DMS 273 treated with DMSO at 0.1 percent for 48 hours (cell line): ENCODE results near the gene GNB1L.

Source experiments
- DNase-seq: peaks from one replicate; lab custom pipeline; 2025; lab: John Stamatoyannopoulos, UW

GNB1L gene

DNA sequence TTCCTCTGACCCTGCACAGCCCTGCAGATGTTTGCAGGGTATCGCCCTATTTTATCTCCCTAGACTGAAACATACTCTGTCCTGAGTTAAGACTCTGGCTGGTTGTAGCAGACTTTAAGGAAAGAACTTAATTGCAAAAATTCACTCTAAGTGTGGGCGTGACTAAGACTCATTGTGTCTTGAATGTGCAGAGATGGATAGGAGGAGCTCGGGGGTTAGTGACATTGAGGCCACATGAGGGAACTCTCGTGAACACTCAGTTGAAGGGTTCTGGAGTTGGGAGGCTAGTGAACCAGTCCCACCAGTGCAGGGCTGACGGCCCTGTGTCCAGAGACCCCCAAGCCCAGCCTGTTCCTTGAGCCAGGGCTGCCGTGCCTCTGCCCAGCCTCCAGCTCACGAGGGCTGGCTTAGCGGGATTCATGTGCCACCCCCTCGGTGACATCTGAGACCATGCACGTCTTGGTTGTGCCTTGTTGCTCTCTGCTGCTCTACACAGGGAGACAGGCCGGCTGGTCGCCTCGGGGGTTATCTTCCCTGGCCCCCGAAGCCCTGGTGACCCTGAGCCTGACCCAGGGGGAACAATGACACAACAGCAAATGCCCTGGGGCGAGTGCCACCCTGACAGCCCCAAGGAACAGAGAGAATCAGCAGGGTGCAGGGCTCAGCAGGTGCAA is 105.5 kb downstream of the GNB1L start:
- no peak for DNase-seq

DNA sequence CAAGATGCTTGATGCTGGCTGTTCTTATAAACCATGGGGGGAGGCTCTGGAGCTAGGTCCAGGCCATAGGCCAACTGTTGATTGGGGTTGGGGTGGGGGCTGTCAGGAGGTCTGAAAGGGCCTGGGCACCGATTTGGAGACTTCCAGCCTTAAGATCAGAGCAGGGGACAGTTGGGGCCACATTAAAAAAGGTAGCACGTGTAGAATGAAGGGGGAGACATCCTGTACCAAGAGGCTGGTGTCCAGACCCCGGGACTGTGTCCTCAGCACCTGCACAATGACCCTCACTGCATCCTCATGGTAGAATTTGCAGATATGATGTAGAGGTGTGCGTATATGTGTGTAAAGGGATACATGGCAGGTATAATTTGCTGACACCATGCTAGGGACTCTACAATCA is 106.5 kb downstream of the GNB1L start:
- no peak for DNase-seq

DNA sequence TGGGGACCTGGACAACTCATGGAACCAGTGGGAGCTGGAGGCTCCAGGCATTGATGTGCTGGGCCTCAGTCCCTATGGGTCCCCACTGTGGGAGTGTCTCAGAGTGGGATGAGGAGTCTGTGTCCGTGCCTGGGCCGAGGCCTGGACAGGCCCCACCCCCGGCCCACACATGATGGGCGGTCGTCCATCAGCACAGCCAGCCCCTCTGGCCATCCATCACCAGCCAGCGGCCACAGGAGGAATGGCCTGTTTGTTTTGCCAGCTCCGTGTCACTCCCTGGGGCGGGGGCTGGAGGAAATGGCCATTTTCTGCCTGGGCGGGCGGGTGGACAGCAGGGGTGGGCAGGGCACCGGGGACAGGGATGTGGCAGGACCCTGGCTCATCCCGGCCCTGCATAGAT is 107.1 kb downstream of the GNB1L start:
- DNase-seq = no peak

DNA sequence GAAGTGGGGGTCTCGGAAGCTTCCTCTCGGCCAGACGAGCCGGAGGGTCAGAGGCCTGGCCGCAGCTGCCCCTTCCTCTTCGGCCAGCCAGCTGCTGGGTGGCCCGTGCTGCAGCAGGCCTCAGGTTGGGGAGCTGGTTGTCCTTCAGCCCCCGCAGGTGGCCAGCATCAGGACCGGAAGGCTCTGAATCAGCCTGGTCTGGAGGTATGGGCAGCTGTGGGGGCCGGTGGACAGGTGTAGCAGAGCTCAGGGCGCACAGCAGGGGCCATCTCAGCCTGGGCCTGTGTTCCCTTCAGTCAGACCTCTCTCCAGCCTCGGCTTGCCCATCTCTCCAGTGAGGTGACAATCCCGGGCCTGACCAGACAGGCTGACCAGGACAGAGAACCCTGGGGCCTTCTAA is 107.9 kb downstream of the GNB1L start:
- DNase-seq = no peak

DNA sequence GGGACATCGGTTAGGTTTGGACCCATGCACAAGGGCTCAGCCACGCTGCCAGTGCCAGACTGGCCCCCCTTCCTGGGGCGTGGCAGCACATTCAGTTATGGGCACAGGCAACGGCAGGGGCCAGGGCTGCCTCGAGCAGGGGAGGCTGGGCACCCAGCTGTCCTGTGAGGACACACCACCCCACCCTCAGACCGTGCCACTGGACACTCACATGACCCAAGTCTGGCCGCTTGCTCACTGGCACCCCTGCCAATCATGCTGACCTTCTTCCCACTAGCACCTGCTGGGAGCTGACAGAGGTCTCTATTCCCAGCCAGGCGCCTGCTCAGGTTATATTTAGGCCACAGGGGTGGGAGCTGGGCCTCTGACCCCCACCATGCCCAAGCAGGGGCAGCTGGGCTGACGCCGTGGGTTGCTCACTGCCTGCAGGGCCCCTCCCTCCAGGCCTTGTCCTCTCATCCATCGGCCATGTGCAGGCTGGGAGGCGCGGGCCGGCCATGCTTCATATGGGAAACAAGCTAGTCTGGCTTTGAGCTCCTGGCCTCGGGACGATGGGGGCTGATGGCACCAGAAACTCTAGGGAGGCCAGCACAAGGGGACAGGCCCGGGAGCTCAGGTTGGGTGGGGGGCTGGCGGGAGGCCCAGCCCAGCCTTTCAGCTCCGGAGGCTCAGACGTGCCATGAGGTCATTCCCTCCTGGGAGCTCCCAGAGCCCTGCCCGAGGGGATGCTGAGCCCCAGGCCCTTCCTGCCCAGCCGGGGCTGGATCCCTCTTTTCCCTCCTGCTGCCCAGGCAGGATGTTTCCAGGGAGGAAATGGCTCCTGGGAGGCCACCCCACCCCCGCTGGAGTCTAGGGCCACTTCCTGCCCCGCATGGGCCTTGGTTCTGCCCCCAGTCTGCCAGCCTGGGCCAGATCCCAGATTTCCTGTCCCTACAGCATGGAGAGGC is 109.2 kb downstream of the GNB1L start:
- DNase-seq = no peak

DNA sequence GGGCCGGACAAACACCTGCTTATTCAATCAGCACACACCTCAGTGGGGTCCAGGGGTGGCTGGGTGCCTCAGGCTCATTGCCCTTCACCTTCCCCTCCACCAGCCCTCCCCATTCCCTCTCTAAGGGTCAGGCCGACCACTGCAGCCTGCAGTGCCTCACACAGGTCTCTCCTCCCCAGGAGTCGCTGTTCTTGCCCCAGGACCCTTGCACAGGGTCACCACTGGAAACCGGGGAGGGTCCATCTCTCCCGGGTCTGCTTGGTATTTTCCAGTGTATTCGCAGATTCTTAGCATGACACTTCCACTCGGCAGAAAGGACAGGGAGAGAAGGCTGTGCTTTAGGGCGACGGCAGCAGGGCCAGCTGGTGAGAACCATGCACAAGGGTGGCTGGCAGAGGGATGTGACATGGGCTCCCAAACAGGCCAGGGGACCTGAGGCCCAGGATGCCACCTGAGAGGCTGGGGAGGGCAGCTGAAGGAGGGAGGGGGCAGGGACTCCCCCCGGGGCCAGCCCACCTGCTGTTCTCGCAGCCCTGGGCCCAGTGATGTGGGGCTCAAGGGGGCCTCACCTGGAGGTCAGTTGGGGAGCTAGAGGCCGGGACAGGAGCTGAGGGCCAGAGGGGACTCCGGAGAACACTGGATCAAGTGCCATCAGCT is 110.2 kb downstream of the GNB1L start:
- no peak for DNase-seq

DNA sequence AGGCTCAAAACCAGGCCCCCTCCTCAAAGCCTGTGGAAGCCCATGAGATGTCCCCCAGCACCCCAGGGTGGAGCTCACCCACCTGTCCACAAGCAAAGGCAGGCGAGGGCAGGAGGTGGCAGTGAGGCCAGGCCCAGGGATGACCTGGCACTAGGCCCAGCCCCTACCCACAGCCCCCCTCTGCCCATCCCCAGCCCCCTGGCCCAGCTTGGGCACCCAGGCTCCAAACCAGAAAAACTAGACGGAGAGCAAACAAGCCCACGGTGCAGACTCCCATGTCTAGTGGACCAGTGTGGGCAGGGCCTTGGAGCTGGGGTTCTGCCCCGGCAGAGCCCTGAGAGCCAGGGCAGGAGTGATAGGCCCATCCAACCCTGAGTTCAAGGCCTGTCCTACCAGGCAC is 111.0 kb downstream of the GNB1L start:
- no peak for DNase-seq

DNA sequence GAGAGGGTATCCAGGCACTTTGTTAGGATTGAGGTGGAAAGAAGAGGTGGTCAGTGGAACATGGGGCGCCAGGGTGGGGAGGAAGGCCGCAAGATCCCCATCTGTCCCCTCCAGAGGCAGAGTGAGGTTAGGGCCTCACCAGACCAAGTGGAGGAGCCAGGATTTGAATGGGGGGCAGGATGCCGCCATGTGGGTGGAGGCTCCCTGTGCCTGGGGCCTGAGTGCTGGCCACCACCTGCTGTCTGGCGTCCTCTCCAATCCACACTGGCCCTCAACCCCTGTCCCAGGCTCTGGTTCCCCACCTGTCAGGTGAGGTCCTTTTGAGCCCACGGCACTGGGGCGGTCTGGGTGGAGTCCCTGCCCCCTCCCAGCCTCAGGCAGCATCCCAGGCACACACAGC is 111.6 kb downstream of the GNB1L start:
- DNase-seq = no peak

DNA sequence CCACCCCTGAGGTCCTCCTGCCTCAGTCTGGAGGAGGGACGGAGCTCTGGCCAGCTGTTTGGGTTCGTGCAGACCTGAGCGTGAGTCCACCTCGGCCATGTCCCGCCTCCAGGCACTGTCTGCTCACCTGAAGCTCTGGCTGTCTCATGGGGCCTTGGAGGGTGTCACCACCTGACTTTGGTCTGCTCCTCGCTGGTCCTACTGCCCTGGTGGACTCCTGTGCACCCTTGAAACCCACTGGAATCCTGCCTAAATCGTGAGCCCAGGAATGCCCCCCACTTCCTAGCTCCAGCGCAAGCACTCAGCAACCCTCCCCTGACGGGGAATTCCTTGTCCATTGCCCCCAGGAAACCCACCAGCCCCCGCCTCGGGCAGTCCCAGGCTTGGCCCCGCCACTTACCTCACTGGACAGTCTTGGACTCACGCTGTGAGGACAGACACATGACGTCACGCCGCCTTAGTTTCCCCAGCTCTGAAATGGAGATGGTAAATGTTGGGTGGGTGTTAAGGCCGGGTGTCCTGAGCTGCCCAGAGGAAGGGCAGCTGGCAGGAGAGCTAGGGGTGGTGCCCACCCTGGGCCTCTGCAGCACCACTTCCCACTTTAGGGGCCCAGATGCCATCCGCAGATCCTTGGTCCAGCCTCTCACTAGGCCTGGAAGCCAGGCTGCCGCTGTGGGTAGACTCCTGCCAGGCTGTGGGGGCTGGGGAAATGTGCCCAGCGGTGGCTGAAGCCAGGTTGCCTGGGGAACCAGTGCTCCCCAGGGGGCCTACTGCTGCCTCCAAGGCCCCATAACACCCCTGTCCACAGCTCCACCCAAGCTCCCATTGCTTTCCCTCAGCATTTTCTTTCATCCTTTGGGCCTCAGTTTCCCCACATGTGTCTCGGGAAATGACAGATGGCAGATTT is 112.3 kb downstream of the GNB1L start:
- DNase-seq = no peak

DNA sequence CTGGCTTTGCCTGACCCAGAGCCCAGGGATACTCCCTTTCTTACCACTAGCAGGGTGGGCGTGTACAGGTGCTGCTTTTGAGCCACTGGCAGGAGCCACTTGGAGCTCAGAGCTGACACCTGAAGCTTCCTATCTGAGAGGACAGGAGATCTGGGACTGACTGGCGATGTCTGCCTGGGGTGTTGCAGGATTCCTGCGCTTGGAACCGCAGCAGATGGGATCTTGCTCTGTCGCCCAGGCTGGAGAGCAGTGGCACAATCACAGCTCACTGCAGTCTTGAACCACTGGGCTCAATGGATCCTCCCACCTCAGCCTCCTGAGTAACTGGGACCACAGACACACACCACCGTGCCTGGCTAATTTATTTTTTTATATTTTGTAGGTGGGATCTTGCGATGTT is 113.6 kb downstream of the GNB1L start:
- no peak for DNase-seq

DNA sequence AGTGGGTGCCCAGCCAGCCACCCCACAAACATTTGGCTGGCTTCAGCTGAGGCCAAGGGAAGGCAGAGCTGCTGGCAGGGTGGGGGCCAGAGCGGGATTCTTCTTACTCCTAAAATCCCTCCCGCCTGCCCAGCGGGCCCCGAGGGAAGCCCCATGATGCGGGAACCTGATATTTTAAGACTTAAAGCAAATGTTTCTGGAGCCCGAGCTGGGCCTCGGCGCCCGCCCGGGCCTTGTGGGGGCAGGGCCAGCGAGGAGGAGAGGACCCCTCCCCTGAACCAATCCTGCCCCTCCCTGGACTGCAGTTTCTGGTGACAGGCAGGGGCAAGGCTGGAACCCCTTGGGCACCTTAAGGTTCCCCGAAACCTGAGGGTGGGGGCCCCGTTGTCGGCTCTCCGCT is 114.1 kb downstream of the GNB1L start:
- DNase-seq = no peak

DNA sequence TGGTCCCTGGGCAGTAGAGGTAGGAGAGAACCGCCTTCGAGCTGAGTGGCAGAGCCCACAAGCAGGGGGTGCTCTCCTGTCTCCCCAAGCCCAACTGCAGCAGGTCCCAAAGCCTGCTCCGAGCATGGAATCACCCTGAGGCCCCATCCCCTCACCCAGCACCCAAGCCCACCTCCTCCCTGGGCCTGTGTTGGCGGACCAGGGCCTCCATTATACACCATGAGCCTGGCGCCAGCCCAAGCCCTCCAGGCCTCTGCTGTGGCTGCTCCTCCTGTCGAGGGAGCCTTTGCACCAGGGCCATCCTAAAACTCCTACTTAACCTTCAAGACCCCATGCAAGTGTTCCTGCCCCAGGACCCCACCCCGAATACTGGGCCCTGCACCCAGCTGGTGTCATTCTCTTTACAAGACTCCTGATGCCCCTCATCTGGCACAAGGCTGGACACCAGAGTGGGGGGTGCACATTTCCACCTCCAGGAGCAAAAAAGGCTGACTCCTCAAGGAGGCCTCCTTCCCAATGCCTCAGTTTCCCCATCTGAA is 114.7 kb downstream of the GNB1L start:
- no peak for DNase-seq

DNA sequence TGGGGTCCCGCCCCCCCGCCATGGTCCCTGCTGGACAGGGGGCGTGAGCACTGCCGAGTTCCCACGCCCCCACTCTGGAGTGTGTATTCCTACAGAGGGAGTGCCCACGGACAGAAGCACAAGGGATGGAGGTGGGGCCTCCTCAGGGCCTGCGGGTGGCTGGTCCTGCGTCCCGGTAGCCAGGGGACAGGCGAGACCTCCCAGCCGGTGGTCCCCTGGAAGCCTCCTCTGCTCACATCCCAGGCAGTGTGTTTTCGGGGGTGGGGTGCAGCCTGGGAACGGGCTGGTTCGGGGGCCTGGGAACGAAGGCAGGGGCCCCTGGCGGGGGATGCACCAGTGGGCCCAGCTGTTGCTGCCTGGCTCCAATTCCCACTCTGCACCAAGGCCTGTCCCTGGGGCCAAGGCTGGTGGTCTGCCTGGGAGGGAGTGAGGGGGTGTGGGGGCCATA is 115.2 kb downstream of the GNB1L start:
- DNase-seq = no peak

DNA sequence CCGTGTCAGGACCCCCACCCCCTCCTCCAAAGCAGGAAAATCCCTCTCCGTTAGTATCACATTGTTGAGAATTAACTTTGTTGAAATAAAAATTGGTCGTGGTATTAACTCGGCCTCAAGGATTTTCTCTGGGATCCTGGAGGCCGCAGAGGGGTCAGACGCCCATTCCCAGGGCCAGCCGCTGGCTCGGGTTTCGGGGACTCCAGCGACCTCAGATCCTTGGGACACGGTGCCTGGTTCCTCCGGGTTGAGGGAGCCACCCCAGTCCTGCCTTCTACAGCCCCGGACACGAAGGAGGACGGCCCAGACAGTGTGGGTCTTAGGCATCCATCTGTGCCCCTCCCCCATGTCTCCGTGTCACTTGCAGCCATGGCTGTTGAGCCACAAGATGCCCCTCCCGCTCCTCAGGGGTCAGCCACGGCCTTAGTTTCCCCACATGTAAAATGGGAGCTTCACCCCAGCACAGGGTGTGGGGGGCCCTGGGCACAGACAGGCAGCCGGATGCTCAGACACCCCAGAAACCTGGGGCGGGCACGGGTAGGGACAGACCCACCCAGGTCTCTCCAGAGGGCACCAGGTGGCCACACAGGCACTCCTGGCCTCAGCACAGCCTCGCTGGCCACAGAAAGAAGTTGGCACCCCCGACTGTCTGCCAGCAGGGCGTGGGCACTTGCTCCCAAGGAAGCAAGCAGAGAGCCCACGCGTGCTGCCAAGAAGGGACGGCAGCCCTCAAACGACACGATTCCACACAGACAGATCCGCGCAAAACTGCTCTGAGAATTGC is 115.8 kb downstream of the GNB1L start:
- no peak for DNase-seq

DNA sequence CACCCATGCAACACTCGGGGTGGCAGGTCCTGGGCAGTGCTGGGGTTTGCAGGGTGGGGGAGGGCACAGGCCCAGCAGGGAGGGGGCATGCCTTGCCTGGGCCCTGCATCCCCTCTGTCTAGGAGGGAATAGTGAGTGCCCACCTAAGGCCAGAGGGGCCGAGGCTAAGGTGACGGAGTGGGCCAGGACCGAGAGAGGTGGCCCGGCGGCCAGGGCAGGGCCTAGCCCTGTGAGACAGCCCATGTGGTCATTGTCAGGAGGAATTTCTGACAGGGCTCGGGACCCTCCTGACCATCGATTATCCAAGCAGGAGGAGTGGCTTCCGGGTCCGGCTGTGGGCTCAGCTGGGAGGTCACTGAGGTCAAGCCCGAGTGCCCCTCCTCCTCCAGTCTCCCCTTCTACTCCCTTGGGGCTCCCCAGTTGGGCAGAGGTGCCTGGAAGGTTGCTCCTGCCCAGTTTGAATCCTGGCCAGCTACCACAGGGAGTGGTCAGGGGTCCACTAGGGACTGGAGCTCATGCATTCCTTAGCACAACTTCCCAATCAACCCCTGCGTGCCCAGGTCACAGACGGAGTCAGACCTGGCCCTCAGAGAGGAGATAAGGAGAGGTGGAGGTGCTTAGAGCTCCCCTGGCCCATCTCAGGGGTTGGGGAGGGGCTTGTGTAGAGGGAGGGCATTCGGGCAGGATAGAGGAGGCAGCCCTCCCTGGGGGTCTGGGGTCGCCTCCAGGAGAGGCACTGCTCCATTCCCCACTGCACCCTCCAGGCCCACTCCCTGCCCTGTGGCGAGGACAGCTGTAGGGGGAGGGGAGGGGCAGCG is 116.6 kb downstream of the GNB1L start:
- DNase-seq = no peak

DNA sequence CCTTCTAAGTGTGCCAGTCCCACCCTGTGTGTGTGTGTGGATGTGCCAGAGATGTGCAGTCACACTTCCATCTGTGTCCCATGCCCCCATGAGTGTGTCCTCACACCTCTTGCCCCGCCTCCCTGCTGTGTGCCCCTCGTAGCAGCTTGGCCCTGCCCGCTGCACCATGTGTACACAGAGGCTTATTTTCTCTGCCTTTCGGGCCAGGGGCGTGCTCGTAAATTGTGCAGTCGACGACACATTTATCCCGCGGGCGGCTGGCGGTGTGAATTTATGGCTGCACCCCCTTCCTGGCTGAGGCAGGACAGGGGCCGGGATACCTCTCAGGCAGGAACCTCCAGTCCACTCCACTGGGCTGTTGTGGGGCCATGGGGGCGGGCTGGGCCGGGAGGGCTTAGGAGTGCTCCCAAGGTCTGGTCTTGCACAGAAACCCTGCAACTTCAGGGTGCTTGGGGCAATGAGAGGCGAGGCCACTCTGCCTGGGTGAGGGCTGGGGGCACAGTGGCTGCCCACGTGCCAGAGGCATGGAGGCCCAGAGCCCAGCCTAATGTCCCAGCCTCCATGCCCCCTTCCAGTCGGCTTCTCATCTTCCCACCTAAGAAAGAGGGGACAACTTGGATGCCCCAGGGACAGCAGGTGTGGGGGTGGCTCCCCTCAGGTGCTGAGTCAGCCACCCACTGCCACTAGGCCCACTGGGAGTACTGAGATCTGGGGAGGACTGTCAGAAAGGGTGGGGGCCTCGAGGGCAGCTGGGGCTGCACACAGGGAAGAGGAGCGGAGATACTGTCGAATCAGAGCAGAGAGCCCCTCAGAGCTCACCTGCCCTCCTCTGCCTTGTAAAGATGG is 118.8 kb downstream of the GNB1L start:
- DNase-seq = no peak

DNA sequence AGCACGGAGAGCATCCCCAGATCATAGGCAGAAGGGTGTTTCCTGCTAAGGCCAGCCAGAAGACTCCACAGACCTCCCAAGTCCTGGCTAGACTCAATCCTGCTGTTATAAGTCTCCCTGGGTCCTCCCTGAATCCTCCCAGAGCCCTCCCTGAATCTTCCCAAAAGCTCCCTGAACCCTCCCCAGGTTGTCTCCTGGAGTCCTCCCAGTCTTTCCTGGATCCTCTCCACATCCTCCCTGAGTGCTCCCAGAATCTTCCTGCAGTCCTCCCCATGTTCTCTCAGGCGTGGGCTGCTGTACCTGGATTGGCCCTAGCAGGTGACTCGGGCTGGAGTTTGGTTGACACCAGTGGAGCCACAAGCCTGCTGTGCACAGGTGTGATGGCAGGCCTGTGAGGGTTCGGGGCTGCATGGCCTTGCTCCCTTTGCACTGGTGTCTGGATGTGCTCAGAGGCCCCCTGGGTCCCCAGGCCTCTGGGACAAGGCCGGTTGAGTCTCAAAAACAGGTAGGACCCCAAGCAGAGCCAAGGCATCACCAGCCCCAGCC is 119.8 kb downstream of the GNB1L start:
- no peak for DNase-seq

DNA sequence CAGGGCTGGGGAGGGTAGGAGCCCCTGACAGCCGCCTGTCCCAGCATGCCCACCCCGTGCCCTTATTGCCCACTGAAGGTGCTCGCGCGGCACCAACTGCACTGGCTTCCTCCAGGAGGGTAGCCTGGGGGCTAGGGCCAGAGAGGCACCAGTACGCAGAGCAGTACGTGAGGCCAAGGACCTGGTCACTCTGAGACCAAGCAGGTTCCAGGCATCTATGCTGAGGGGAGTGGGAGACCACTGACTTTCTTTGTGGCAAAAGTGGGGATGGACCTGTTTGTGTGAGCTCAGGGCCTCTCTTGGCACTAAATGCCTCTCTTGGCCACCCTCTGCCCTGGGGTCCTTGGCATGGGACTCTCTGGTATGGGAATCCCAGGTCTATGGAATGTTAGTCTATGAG is 120.5 kb downstream of the GNB1L start:
- DNase-seq = no peak

DNA sequence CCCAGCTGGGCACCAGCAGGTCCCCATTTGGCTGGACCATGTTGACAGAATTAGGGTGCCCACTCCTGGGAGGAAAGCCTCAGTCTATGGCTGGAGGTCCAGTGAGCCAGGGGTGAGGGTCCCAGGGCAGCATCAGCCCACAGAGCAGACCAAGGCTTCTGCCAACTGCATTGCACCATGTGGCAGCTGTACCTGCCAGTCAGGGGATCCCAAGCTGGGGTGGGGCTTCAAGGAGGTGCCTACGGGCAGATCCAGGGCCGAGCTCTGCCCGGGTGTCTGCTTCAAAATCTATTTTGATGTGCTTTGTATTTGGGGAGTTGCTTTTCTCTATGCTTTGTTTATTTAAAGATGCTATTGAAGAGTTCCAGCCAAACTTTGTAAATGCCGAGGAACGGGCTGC is 120.9 kb downstream of the GNB1L start:
- no peak for DNase-seq
